NCI-H446 (cell line): ENCODE results near the gene SLC22A23.

Experiments
- DNase-seq, 2 experiments: peaks; one replicate each; lab custom pipeline; 2025; lab: John Stamatoyannopoulos, UW

The SLC22A23 gene

DNA sequence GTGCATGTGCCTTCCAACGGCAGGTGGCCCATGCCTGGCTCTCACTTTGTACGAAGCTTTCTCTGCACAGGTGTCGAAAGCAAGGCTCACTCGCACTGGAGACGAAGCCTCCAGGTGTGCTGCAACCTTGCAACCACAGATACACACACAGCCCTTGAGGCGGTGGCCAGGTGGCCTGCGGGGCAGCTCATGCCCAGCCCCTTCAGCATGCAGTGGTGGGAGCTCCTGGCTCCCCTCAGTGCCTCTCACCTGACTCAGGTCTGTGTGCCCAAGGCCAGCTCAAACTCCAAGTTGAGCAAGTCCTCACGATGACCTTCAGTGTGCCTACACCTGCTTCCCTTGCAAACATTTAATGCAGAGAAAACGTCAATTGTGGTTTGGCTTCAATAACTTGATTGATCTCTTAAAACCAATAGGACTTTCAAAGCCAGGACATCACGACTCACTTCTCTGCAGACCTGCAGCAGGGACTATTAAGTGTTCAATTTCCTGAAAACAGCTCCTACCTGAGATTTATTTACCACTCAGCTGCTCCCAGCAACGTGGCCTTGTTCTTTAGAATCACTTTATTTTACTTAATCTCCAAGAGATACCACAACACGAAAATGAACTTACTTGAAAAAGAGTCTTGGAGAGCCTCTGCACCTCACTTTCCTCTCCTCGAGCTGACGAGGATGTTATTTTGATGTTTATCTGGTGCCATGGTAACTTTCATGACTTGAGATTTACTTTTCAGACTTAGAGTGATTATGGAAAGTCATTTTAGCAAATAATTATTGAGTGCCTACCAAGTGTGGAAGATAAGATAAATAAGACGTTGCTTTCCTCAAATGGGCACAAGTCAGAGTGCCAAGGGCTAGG, 86.3 kb downstream of the SLC22A23 start:
- DNase-seq, result no peak

DNA sequence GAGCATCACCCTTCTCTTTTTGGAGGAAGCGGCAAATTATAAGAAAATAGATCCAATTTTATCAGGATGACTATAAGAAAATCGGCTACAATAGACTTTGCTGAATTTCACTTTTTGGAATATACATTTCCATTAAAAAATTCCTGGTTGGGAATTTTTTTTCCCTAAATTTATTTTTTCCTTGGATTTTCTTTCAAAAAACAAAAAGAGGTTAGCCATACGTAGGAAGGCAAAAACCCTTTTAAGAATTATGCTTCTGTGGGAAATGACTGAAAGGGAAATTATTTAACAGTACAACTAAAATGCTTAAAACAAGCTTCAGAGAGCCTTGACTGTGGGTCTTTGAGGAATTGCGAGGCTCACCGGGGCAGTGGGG, 86.9 kb downstream of the SLC22A23 start:
- DNase-seq, result no peak

DNA sequence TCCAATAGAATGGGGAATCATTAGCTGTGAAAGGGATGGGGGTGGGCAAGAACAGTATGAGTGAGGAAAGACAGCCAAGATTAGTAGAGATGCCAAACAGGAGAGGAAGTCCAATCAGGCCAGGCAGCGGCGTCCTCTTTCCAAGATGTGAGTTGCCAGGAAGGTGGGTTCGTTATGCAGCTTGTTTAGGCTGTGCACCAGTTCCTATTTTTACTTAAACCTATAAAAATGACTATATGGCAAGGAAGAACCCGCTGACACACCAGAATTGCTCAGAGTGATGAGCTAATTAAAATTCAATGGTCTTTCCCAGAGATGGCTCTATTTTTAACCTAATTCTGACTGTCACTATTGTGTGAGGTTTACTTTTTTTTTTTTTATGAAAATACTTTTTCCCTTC, 88.2 kb downstream of the SLC22A23 start:
- DNase-seq, result no peak

DNA sequence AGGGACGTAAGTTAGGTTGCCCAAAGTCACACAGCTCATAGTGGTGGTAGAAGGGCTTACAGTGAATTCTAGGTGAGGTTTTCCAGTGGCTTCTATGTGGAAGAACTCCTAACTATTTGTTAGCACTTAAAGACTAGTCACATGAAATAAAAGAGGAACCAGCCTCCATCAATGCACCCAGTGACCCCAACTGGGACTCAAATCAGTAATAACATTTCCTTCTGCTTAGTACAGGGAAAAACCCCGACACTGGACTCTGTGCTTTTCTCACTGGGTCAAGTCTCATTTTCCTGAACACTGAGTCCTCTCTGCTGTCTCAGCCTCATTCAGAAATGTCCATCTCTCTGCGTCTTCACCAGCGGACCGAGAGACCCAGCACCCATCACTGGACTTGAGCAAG, 89.2 kb downstream of the SLC22A23 start:
- DNase-seq, result no peak

DNA sequence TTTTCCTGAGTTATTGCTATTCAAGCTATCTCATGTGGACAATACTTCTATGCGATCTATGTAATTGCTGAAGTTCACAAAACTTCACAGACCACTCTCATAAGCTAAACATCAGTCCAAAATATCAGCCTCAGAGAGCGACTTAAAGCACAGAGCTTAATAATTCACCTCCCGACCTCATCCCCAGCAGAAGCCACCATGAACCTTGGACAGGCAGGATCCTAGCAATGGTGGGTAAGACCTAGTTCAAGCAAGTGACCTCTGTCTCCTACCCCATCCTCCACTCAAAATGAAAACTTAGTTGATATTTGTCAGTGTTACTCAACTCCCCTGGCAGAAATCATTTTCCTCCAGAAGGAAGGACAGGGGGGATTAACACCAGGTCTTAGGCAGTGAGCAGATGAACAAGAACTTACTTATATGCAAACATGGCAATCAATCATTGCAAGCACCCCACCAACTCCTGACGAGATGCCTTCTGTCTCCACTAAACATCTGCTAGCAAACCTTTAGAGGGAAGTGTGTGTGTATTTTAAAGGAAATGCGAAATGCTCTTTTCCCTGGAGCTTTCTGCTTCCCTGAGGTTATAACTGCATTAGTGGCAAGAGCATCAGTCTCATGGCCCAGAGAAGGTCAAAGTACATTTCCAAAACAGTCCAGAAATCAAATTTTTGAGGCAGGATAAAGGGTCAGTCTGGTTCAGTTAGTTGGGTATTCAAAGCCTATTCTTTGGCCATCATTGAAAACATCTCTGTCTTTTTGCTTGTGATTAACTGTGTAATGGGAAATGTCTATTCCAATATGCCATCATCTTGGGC, 90.0 kb downstream of the SLC22A23 start:
- DNase-seq, result no peak

DNA sequence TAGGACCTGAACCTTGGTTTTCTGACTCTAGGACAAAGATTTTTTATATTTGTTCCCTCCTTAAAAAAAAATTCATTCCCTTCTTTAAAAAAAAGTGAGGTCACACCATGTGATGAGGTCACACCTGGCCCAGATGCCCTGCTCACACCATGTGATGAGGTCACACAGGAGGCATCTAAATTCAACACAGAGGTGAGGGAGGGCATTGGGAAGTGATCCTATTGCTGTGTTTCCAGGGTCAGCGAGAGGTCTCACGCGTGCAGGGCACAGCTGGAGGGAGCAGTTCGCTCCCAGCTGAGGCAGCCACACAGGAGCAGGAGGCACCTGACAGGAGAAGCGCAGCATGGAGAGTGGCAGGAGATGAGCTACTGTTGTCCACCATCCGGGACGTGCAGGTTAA, 92.5 kb downstream of the SLC22A23 start:
- no peak for DNase-seq

DNA sequence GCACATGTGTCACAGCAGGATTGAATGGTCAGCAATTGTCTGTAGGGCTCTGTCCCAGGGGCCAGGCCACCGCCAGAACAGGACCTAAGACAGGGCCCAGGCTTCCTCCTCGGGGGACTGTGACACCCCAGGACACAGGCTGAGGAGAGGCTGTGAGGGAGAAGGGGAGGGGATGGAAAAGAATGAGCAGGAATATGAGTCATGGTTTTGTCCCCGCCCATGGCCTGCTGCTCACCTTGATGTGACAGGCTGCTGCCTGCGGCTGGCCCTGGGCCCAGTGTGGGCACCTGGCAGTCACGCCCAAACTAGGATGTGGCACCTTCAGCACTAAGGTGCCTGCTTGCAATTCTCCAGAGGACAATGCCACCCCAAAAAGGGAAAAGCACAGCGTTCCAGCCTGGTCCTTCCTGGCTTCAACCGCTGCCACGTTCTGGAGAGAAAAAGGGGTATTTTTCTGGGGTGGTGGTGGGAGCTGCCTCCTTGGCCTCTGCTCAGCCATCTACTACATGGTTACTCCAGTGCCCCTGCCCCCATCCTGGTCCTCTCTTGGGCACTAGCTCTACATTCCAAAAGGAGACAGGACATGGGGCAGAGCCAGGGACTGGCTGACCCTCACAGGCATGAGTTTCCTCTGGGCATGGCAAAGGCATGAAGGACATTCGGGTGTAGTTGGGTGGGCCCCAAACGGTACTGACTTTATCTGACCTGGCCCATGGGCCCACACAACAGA, 93.4 kb downstream of the SLC22A23 start:
- no peak for DNase-seq

DNA sequence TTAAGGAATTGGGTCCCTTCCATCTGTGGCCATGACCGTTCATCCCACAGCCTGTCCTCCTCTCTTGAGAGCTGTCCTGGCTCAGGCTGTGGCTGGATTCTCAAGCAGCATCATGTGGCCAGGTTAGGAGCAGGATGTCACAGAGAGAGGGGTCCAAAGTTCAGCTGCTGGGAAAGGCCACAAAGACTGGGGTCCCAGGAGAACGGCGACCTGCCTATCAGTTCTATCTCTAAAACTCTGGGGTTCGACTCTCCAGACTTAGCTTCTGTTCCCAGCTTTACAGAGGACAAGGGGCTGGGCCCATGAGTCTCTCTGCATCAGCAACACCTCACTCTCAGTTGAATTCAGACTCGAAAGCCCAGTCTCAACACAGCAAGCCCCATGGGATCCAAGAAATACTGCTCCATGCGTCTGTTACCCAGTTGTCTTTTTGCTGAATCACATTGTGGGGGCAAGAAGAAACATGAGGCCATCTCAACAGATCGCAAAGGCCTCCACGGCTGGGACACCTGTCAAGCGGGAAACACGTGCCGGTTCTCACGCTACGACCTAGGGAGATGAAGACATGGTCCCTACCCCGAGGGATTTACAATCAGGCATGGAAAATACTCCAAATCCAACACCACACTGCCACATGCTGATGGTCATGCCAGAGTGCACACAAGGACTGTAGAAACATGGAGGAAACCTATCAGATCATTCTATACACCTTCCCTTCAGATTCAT, 95.4 kb downstream of the SLC22A23 start:
- DNase-seq, result no peak

DNA sequence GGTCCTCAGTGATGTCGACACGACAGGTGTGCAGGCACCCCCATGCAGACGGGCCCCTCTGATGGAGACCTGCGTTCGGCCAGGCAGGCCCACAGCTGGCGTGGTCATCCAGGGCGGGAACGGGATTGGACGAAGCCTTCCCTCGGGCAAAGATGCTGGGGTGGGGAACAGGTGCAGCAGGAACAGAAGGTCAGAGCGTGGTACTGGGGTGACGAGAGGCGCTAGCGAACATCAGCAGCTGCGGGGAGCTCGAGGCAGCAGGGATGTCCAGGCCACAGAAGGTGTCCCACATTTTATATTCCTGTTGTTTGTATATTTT, 96.2 kb downstream of the SLC22A23 start:
- no peak for DNase-seq

DNA sequence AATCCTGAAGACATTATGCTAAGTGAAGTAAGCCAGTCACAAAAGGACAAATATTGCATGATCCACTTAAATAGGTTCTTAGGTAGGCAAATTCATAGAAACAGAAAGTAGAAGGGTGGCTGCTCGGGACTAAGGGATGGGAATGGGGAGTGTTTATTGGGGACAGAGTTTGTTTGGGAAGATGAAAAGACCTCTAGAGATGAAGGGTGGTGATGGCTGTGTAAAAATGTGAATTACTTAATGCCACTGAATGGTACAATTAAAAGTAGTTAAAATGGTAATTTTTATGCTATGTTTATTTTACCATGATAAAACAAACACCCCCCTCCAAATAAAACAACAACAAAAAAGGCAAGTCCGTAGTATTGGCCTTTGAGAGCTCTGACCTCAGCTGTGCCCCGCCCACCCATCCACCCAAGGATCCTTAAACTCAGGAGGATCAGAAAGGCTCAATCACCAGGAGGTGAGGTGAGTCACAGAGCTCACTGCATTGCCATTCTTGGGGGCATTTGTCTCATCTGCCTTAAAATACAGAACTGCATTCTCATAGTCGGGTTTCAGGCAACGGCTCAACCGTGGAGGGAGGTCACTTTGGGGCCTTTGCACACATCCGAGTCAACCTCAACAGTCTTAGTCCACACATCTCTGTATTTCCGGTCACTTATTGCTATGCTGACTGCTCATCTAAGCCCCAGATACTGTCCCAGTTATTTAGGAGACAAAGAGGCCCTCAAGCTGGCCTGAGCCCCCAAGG, 96.7 kb downstream of the SLC22A23 start:
- no peak for DNase-seq

DNA sequence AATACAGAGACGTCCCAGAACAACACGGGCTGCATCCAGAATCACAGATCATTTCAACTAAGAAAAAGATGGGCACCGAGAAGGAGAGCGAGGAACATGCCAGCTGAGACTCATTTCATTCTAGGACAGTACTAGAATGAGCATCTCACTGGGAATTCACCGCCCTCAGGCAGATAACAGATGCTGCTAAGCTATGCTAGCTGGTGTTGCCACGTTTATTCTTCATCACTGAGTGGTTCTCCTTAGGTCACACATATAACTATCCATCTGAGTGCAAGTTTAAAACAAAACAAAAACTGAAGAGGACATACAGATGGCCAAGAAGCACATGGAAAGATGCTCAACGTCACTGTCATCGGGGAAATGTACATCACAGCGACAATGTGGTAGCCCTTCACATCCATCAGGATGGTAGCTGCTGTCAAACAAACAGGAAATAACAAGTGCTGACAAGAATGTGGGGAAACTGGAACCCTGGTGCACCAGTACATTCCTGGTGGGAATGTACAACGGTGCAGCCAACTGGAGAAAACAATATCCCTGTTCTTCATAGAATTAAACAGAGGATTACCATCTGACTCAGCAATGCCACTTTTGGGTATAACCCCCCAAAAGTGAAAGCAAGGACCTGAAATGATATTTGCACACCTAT, 97.6 kb downstream of the SLC22A23 start:
- DNase-seq, result no peak

DNA sequence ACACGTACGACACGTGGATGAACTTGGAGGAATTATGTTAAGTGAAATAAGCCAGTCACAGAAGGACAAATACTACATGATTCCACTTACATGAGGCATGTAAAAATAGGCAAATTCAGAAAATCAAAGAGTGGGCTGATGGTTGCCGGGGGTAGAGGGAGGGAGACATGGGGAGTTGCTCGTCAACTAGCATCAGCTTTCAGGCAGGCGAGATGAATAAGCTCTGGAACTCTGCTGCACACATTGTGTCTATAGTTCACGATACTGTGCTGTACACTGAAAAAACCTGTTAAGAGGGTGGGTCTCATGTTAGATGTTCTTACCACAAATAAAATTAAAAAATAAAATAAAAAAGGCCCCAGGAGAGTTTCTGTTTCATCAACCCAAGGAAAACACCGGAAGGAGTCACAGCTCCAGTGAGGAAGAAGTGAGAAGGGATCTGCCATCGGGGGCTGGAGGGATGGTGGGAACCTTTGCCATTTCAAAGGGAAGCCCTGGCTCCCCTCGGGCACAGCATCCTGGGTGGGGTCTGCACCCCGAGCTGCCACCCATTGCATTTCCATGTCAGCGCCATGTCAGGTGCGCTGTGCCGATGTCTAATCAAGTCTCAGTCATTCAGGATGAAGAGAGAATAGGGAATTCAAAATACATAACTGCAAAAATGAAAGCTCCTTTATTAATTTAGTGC, 98.3 kb downstream of the SLC22A23 start:
- DNase-seq, result no peak

DNA sequence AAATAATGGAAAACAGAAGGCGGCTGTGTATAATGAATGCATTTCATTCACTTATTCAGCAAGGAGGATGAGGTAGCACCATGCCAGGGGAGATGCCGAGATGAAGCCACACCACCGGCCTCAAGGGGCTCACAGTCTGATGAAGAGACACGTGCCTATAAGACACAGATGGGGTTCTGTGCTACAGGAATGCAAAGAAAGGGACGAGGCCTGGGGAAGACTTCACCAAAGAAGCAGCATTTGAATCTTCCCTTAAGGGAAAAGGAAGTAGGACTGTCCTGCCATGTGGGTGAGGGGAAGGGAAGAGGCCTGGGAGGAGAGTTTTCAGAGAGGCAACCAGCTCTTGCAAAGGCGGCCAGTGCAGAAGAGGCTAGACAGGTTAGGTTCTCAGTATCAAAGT, 99.2 kb downstream of the SLC22A23 start:
- no peak for DNase-seq

DNA sequence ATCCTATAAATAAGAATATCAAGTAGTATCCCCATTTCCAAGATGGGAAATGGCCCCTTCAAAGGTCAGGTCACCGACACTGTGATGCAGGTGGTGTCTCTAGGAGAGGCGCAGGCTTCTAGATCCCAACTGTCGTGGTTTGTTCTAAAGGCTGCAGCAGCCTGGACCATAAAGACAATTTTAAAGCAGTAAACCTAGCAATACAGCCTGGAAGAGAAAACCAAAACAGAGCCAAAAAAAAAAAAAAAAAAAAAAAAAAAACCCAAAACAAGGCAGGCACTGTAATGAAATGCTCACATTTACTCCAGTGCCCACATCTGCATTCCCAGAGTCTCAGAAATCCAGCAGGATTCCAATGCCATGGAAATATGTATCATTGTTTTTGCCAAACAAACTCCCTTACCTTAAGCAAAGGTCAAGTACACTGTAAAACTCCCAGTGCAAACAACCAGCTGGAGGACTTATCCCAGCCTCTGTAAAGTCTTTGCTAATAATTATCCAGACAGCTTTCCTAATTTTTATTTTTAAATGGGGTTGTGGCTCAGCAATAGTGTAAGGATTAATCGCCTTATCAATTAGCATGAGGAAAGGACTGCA, 99.9 kb downstream of the SLC22A23 start:
- DNase-seq, result no peak

DNA sequence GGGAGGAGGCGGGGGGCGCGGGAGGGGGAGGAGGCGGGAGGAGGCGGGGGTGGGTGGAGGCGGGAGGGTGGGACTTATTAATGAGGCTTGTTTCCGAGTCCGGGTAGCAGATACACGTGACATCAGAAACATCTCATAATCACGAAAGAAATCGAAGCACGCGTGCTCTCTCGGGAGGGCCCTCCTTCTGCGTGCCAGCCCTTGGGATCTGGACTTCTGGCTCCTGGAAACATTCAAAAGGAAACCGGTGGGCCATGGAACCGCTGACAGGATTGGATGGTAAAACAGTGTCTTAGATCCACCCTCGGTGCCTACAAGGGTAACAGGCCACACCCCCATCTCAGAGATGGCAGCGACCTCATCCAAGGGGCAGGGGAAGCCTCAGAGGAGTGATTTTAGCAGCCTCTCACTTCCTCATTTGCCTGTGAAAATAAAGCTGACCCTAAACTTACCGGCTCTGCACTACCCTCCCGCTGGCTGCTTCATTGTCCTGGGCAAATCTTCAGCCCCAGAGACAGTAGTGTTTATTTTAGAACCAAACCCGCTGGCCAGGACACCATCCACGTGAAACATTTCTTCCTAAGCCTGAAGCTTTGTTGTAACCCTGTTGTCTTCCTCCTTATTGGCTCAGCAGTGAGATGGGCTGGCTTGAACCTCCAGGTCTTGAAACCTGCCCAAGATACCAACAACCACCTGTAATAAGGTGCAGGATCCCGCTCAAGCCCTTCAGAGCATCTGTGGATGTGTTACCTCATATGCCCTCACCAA, 100.6 kb downstream of the SLC22A23 start:
- DNase-seq, result peak in 1 of 2 experiments; percentile 56

DNA sequence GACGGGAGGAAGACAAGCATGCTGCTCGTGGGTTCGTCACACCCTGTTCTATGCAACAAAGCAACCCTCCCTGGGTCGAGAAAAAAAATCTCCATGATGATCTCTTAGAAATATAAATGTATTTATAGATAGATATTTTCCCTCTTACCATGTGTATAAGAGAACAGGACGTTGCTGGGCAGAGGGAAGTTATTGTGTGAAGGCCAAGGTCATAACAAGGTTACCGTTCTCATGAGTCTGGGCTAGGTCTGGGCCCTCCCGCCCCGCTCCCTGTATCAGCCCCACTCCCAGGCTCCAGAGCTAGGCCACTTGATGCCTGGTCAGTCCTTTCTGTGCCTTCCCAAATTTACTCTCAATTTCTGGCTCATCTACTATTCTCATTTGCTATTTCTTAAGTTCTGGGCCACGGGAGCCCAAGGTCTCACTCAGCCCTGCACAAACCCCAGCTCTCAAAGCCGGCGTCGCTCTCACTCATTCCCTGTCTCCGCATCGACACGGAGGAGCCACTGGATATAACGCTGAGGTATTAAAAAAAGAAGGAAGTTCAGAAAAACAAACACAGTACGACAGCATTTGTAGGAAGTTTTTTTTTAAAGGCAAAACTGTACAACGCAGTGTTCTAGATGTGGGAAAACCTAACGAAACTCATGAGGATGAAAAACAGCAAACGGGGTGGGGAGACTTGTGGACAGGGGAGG, 101.3 kb downstream of the SLC22A23 start:
- DNase-seq, result no peak

DNA sequence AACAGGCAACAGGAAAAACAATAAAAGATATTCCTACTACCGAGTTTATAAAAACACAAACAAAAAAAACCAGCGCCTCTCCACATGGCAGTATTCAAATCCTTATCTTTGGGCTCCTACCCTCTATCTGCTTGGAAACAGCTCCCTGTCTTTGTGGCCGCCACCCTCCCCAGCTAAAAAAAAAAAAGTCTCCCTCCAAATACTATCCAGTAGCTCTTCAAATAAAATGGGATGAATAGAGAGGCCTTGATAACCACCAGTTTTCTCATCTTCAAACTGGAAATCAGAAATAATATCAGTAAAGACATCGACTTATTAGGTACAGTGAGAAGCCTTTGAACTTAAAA, 101.9 kb downstream of the SLC22A23 start:
- no peak for DNase-seq

DNA sequence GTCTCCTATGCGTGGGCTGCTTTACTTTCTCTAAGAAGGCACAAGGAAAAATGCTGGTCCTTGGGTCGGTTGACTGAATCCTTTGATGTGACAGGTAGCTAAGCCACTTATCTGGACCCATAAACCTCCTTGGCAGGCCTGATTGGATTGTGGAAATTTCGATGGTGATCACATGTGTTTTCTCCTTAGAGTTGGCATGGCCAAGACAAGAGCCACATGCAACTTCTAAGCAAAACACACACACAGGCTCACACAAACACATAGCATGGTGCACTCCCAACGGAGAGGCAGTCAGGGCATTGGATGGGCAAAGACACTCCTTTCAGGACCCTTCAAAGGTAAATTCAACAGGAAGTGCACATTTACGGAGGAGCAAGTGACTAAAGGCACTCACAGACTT, 102.9 kb downstream of the SLC22A23 start:
- no peak for DNase-seq
